ENCODE data around the gene PPP6R3. TPM values are rescaled to one million over a fixed set of nuclear protein-coding genes. Genes with fewer than 3 reads are reported as not detected.
A peak's percentile ranks its signal among the peaks of the same experiment; 100 is the strongest.

PPP6R3 gene
- total RNA-seq, 1 experiment from 2014 or later, result 138 TPM

GRCh38 chr11:68505596-68505995 is 45.0 kb downstream of the PPP6R3 start:
- no peak overlapping the region for H3T11ph ChIP-seq (ENCODE audit: low read length)
- H2BK12ac ChIP-seq (ENCODE audit: insufficient read length, low read depth, low read length), result no peak overlapping the region
- Mint-ChIP-seq H3K4me1 (peaks cover 41 to 44% of the 10 kb centered on the region in 2 experiments), H3K4me3 (no peak overlapping the region), H3K27ac (peak overlapping the region in 2 of 3 experiments; percentile 12 to 29; a peak in 2 of 7 replicates), H3K36me3 (ENCODE audit: insufficient read depth in 1 of 3, low read depth in 3 of 3) (peaks cover 0 to 4% (median 4%) of the 10 kb centered on the region in 3 experiments; a peak in 2 of 7 replicates), H3K9me3 (no peaks in the 10 kb centered on the region), H3K27me3 (ENCODE audit: low read depth) (no peaks in the 10 kb centered on the region)
- H2BK15ac ChIP-seq (ENCODE audit: low read depth, low read length), result no peak overlapping the region
- H4K91ac ChIP-seq (ENCODE audit: insufficient read length, low read depth, low read length), result no peak overlapping the region
- no peaks in the 10 kb centered on the region for H4K20me1 ChIP-seq (ENCODE audit: control insufficient read depth, insufficient read depth, insufficient read length)
- H4K5ac ChIP-seq (ENCODE audit: insufficient read length, low read depth, low read length), result no peak overlapping the region
- no peak overlapping the region for H3K4me2 ChIP-seq (ENCODE audit: insufficient read depth, insufficient read length, low read length)
- H3K27me3 ChIP-seq (ENCODE audit: insufficient read depth, low read length), result no peaks in the 10 kb centered on the region
- no peak overlapping the region for H3K18ac ChIP-seq (ENCODE audit: insufficient read length, low read depth, low read length)
- H3K79me2 ChIP-seq (ENCODE audit: insufficient read depth, low read length), result peaks cover 46% of the 10 kb centered on the region
- no peak overlapping the region for H3K14ac ChIP-seq (ENCODE audit: insufficient read depth, low read length)
- no peak overlapping the region for H2BK20ac ChIP-seq (ENCODE audit: low read depth, low read length, poor library complexity, severe bottlenecking)
- WGBS (ENCODE audit: extremely low coverage, insufficient read length, low lambda C conversion rate), result no CpG with 5 or more reads among the region's 2 CpGs
- H3K4me1 ChIP-seq (ENCODE audit: insufficient read depth, low read length), result peaks cover 2% of the 10 kb centered on the region; the same call in 1 of the 2 replicates
- no peak overlapping the region for H2AFZ ChIP-seq (ENCODE audit: low read length)
- no peak for DNase-seq
- no peak overlapping the region for H3K4ac ChIP-seq (ENCODE audit: low read depth, low read length)
- H3K9me3 ChIP-seq (ENCODE audit: control insufficient read depth, low read depth, low read length), result no peaks in the 10 kb centered on the region
- H3K23me2 ChIP-seq (ENCODE audit: insufficient read length, low read depth, low read length, poor library complexity, severe bottlenecking), result no peaks in the 10 kb centered on the region
- H3K79me1 ChIP-seq (ENCODE audit: insufficient read depth, low read depth, low read length, poor library complexity, severe bottlenecking), result peaks cover 12% of the 10 kb centered on the region
- no peak overlapping the region for H3K9ac ChIP-seq (ENCODE audit: extremely low read depth, insufficient read length, low read length)
- H3K56ac ChIP-seq (ENCODE audit: insufficient read length, low read depth, low read length), result no peak overlapping the region
- no peak for TF ChIP-seq CTCF (conservative IDR thresholded peaks at IDR 0.05)
- no peak overlapping the region for H3K23ac ChIP-seq (ENCODE audit: insufficient read length, low read depth, low read length)
- no peak overlapping the region for H3K27ac ChIP-seq (ENCODE audit: insufficient read length, low read depth, low read length)
- no peak overlapping the region for H2BK120ac ChIP-seq (ENCODE audit: low read depth, low read length, poor library complexity, severe bottlenecking)
- H2AK5ac ChIP-seq (ENCODE audit: insufficient read length, low read length), result no peak overlapping the region
- no peak overlapping the region for H4K8ac ChIP-seq (replicated peaks; ENCODE audit: insufficient read length, low read depth, low read length)
- H2BK5ac ChIP-seq (ENCODE audit: insufficient read length, low read length), result no peak overlapping the region

Data from H9 (cell line).